HEK293T (cell line): ENCODE results near the gene CTPS2.

ENCODE experiments used
- ARNT ChIP-seq: fragments of 450-650 bp; IDR thresholded peaks from 2 replicates; pipeline ENCODE4 v1.6.1; 2017; ENCODE audit warnings: mild to moderate bottlenecking
- BHLHE40 ChIP-seq: fragments of 450-650 bp; IDR thresholded peaks from 2 replicates; pipeline ENCODE4 v1.6.1; 2016; ENCODE audit warnings: mild to moderate bottlenecking, moderate library complexity, borderline replicate concordance
- FOXM1 ChIP-seq: fragments of 450-650 bp; IDR thresholded peaks from 2 replicates; pipeline ENCODE4 v1.6.1; 2017; ENCODE audit warnings: mild to moderate bottlenecking, borderline replicate concordance
- HDGF ChIP-seq: fragments of 450-650 bp; IDR thresholded peaks from 2 replicates; pipeline ENCODE4 v1.6.1; 2017; ENCODE audit warnings: antibody characterized with exemption, borderline replicate concordance
- LEF1 ChIP-seq: fragments of 450-650 bp; IDR thresholded peaks from 2 replicates; pipeline ENCODE4 v1.6.1; 2017; ENCODE audit warnings: mild to moderate bottlenecking, borderline replicate concordance
- SP1 ChIP-seq: fragments of 450-650 bp; IDR thresholded peaks from 2 replicates; pipeline ENCODE4 v1.6.1; 2017
- SUZ12 ChIP-seq: fragments of 450-650 bp; IDR thresholded peaks from 2 replicates; pipeline ENCODE4 v1.6.1; 2016; ENCODE audit warnings: mild to moderate bottlenecking

- TF ChIP-seq FOXM1 = no peak
- no peak for TF ChIP-seq SUZ12
- no peak for TF ChIP-seq ARNT
- no peak for TF ChIP-seq SP1
- TF ChIP-seq BHLHE40 = no peak
- no peak for TF ChIP-seq HDGF
- TF ChIP-seq LEF1 = no peak
Observed at GRCh38 chrX:16594490-16594889, 118.0 kb downstream of the CTPS2 start.
